GM10847 (cell line): ENCODE data around the gene TMEM35A.

Experiments used
- POLR2A ChIP-seq: IDR thresholded peaks from 2 replicates; pipeline ENCODE4 v1.6.1; 2011; ENCODE audit not compliant: insufficient read length; ENCODE audit errors: extremely low read depth

Gene TMEM35A, protein sequence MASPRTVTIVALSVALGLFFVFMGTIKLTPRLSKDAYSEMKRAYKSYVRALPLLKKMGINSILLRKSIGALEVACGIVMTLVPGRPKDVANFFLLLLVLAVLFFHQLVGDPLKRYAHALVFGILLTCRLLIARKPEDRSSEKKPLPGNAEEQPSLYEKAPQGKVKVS

DNA sequence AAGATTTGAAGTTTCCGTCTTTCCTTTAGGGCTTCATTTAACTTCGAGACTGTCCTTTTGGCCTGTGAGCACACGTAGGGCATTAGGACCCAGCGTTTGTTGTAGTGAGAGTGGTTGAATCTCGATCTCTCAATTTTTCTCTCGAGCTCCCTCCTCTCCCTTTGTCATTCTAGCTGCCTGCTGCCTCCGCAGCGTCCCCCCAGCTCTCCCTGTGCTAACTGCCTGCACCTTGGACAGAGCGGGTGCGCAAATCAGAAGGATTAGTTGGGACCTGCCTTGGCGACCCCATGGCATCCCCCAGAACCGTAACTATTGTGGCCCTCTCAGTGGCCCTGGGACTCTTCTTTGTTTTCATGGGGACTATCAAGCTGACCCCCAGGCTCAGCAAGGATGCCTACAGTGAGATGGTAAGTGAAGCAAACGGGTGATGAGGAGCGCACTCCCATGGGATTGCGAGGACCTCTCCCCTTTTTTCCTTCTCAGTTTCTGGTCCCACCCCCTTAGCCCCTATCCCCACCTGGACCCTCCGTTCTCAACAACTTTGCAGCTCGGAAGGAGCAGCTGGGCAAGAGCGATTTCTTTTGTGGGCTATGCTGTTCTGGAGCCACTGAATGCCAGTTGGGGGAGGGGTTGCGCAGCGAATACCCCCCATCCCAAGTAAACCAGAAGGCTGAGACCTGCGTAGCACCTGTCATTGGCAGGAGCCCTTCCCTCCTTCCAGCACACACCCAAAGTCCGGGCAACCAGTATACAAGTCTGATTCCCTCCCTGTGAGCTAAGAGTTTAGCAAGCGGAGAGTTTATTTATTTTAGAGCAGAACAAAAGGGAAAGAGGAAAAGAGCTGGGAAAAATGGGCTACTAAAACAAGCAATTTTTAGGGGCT, at the start of gene TMEM35A:
TMEM35A (plus strand) TSS at position 164 of the 883 bp plus-strand sequence; CDS start at position 288, 124 bp downstream.
- no peak for TF ChIP-seq POLR2A

DNA sequence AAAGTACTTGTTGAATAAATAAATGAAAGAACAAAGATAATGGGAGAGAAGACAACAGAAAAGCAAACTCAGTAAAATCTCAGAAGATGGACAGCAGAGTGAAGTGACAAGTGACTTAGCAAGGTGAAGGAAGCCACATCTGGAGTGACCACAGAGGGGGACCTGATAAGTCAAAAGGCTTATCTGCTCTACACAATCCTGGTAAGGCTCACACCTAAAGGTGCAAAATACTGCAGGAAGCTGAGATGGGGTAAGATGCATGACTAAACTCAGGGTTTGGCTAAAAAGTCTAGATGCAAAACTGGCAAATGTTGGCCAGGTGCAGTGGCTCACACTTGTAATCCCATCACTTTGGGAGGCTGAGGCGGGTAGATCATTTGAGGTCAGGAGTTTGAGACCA, 49.0 kb upstream of the TMEM35A start:
- TF ChIP-seq POLR2A: no peak

DNA sequence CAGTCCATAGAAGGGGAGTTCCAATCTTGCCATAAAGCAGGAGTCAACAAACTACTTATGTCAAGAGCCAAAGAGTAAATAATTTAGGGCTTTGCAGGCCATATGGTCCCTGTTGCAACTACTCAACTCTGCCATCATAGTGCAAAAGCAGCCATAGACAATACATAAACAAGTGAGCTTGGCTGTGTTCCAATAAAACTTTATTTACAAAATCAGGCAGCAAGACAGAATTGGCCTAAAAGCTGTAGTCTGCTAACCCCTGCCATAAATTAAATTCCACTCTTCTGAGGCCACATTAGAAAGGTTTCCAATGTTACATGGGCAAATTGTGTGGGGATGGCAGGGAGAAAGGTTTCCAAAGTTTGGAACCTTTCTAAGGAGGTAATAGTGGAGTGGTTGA, 41.4 kb upstream of the TMEM35A start:
- no peak for TF ChIP-seq POLR2A

DNA sequence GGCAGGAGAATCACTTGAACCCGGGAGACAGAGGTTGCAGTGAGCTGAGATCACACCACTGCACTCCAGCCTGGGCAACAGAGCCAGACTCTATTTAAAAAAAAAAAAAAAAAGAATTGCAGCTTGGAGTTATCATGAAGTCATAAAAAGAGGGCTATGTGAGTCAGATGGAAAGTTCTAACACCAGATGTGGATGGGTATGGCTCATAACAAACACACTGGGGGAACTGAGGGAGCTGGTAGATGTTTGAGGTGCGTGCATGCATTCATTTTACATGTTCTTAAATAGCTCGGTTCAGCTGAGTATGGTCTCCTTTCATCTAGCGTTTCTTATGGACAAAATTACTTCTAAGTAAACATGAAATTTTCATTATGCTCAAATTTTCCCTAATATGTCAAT, 38.5 kb upstream of the TMEM35A start:
- TF ChIP-seq POLR2A: no peak

DNA sequence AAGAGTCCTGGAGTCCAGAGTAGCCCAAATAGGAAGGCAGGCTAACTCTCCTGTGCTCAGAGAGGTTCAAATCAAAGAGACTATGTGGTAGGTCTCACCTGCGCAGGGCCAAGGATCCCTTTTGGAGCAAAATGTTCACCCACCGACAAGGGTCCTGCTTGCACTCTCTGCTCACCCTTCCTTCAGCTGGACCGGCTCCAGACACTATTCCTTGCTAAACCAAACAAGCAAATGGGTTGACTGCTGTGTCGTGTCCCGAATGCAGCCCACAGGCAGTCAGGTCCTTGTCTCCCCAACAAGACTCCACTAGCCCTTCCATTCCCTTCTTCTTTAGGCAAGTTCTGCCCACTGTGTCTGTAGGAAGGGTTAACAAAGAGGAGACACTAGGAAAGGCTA, 27.5 kb upstream of the TMEM35A start:
- no peak for TF ChIP-seq POLR2A

DNA sequence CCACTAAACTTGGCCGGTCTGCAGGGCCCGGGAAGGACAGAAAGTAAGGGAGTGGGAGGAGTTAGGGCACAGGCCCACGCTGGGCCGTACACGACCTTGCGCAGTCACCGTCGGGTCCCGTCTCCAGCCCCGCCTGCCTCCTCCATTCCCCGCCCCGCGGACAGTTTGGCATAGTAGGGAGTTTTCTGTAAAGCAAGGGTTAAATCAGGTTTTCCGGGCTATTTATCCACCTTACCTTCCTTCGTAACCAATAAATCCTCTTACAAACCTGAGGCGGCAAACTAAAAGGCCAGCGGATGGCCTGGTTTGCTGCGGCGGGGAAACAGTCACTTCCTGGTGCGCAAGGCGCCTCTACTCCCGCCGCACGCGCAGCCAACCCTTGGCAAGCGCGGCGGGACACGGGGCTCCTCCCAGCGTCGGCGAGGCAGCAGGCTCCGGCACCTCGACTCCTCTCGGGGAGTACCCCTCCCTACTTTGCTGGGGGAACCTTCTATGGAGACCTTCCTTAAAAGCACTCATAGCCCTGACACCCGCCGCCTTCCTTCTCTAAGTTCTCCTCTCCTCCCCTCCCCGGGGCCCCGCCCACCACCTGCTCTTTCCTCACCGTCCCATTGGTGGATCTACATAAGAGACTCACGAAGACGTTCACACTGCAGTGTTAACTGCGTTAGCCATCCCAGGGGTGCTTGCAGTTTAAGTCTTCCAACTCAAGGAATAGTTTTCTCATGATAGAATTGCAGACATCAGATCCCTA, 27.0 kb upstream of the TMEM35A start, which contains the start of gene TRMT2B:
TRMT2B (minus strand) TSS at position 563 of the 754 bp plus-strand sequence. CDS start 9,822 bp downstream, outside the sequence.
- peak; percentile 26 for TF ChIP-seq POLR2A

DNA sequence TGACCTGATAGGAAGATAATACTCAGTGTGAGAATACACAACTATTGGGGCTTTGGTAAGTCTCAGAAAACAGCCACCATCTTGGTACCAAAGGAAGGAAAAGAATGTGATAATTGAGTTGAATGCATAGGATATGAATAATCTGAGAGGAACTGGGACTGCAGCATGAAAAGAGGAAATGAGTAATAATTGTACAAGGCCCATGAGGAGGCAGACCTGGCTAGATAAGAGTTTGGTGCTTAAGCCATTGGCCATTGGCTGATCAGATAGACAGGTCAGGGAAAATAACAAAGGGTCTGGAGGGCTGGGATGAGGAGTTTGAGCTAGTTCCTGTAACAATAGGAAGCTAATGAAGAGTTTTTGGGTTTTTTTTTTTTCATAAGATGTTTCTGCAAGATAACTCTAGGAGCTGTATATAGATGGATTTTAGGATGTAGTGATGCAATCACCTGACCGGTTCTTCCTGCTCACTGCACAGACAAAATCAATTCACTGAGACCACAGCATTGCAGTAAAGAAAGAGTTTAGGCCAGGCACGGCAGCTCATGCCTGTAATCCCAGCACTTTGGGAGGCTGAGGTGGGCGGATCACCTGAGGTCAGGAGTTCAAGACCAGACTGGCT, 21.5 kb upstream of the TMEM35A start:
- no peak for TF ChIP-seq POLR2A

DNA sequence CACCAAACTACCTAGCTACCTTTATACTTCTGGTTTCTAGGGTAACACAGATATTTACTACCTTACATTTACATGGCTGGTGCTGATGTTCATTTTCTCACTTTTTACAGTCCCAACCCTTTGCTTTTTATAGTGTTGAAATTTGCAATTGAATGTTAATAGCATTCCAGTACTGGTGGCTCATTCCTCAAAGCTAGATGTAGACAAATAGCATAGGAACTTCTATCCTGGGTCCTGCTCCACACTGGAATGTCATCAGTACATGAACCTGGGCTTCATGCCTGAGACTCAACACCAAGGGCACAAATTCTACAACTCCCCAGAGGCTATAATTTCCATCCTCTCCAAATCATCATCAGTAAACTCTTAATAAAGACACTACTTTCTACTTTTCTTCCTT, 16.5 kb upstream of the TMEM35A start:
- no peak for TF ChIP-seq POLR2A

DNA sequence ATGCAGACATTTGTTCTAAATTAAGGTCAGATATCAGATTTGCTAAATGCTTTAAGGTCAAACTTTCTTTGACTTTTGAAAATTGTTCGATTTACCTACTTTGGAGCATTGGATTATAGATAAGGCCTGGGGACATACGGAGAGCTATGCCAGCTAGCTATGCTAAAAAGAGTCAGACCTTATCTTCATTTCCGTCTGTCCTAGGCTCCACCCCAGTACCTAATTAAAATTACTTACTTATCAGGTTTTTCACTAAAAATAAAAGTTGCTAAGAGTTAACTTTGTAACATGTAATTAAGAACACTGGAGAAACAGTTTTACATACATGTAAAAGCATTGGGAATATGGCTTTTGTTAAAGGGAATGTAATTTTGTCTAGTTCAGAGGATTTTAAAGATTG, 7.1 kb upstream of the TMEM35A start:
- TF ChIP-seq POLR2A: no peak

DNA sequence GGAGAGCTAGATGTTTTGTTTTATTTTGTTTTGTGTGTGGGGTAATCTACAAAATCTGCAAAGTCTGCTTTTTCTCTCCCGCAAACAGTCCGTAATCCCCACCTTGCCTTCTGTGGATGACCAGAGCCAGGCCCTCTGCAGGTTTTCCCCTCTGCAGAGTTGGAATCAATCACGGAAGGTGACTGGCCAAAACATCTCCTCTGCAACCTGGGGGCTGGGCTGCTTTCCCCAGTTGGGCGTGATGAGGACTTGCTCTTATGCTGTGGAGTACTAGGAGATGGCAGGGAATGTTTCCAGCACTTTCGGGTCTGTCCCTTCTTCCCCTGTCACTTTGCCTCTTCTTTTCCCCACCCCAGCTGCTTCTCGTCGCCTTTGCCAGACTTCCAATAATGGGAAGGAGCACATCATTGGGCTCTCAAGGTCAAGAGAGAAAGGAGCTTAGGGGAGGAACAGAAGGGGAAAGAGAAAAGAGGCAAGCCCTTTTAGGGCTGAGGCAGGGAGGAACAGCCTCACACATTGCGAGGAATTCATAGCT, 1.1 kb downstream of the TMEM35A start:
- TF ChIP-seq POLR2A: no peak

DNA sequence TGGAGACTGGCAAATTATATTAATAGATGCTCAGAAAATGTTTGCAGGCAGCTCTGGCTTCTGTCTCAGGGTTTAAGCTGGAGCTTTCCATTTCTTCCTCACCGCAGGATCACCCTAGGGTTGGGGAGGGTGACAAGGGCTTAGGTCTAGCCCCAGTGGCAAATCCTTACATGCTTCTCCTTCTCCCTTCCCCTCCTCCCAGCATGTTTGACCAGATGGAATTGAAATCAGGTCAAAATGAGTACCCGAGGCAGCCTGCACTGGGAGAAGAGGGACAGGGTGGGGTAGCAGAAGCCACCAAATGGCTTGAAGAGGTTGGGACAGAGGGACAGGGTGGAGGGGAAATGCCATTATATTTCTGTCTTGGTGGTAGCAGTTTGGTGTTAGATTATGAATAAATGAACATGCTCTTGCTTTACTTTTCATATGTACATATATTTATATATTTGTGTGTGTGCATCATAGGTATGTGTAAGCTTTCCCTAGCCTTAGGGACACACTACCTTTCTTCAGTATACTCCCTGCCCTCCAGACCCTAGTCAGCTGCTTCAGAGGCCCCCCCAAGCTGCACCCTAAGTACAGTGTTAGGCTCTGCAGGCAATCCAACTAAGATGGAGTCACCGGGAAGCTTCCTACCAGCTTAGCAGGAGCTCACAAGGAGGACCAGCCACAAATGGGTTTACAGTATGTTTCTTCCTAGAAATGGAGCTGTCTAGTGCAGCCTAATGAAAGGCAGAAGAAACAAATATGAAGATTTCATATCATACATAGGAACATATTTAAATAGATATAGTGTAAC, 1.8 kb downstream of the TMEM35A start:
- no peak for TF ChIP-seq POLR2A

DNA sequence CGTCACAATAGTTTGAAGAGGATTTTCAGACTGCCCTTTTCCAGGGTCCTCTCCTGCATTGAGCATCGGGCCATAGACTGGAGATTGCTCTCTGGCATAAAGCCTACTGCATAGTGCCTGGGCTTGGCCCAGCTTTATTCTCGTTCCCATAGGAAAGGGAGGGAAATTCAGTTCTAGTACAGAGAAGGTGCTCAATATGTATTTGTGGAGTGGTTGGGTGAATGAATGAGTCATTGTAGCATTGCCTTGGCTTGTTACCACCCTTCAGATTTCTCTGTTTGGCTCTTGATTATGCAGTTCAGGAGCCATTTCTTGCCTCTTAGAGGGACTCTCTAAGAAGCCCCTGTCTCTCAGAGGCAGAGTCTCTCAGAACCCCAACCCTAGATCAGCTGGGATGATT, 2.6 kb downstream of the TMEM35A start:
- TF ChIP-seq POLR2A: no peak

DNA sequence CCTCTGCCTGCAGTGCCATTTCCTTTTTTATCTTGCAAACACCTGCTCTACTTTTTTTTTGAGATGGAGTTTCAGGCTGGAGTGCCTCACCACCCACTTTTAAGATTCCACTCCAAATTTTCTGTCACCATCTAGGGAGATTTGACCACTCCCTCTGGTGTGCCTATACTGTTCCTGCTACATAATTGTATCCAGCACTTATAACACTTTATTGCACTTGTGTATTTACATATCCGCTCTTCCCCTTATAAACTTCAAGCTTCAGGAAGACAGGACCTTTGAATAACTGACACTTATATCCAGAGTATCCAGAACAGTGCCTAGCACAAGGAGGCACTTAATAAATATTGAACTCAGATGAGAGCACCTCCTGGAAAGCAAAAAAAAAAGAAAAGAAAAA, 13.1 kb downstream of the TMEM35A start:
- no peak for TF ChIP-seq POLR2A
